ENCODE results near the gene S100A7. TPM values are rescaled to one million over a fixed set of nuclear protein-coding genes. Genes with fewer than 3 reads are reported as not detected.

Gene S100A7
- total and polyA plus RNA-seq, 9 of the 15 experiments (the other 6 are each of a cell fraction or from before 2014, with no cell fraction given): not detected

DNA sequence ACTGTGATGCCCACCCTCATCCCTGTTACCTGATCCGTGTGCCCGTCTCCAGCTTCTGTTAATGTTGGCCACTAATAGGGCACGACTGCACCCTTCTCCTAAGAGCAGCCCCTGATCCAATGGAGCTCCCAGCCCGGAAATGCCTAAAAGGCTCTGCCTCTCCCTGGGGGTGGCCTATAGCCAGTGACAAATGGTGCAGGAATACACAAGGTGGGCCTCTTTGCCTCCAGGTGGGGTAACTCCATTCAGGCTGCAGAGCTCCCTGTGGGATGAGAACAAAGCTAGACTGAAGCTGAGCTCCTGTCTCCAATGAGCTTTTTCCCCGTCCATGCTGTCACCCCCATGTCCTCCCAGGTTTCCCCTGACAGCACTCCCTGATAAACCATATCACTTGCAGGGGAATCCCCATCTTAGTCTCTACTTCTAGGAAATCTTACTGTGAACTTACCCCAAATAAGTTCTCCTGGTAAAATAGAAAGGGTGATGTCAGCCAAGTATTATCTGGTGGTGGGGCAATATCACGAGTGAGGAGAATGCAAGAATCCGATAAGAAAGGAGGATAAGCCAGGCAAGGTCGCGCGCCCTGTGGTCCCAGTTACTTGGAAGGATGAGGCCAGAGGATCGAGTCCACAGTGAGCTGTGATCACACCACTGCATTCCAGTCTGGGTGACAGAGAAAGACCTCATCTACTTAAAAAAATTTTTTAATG is 25.6 kb downstream of the S100A7 start (continued):
- TF ChIP-seq, protein P1, sequence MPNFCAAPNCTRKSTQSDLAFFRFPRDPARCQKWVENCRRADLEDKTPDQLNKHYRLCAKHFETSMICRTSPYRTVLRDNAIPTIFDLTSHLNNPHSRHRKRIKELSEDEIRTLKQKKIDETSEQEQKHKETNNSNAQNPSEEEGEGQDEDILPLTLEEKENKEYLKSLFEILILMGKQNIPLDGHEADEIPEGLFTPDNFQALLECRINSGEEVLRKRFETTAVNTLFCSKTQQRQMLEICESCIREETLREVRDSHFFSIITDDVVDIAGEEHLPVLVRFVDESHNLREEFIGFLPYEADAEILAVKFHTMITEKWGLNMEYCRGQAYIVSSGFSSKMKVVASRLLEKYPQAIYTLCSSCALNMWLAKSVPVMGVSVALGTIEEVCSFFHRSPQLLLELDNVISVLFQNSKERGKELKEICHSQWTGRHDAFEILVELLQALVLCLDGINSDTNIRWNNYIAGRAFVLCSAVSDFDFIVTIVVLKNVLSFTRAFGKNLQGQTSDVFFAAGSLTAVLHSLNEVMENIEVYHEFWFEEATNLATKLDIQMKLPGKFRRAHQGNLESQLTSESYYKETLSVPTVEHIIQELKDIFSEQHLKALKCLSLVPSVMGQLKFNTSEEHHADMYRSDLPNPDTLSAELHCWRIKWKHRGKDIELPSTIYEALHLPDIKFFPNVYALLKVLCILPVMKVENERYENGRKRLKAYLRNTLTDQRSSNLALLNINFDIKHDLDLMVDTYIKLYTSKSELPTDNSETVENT (CRISPR knock-in tag; IDR thresholded peaks at IDR 0.05): no peak
- TF ChIP-seq ZNF232 (CRISPR knock-in tag; IDR thresholded peaks at IDR 0.05) (no peak), PURB (CRISPR knock-in tag; IDR thresholded peaks at IDR 0.05; ENCODE audit: low read depth) (no peak), ZBTB1 (CRISPR knock-in tag; IDR thresholded peaks at IDR 0.05; ENCODE audit: borderline replicate concordance, low read depth) (no peak), U2AF2 (optimal IDR thresholded peaks at IDR 0.05; ENCODE audit: low read depth, low read length) (no peak), LCOR (CRISPR knock-in tag; IDR thresholded peaks at IDR 0.05) (no peak), MTA2 (IDR thresholded peaks at IDR 0.05; ENCODE audit: low read depth) (peak; percentile 57), HNRNPK (IDR thresholded peaks at IDR 0.05; ENCODE audit: low read depth, low read length, poor library complexity, severe bottlenecking) (no peak), U2AF1 (optimal IDR thresholded peaks at IDR 0.05; ENCODE audit: low read depth, low read length) (no peak), HDAC6 (IDR thresholded peaks at IDR 0.05; ENCODE audit: low read depth, low read length) (no peak), KLF16 (IDR thresholded peaks at IDR 0.05) (no peak), CHCHD3 (CRISPR knock-in tag; IDR thresholded peaks at IDR 0.05) (no peak), ZFPM2 (CRISPR knock-in tag; IDR thresholded peaks at IDR 0.05) (no peak), SAP30 (IDR thresholded peaks at IDR 0.05; ENCODE audit: borderline replicate concordance, insufficient read depth, low read depth, low read length, poor library complexity, severe bottlenecking) (no peak), NCOR1 (IDR thresholded peaks at IDR 0.05) (peak; percentile 69), POLR2AphosphoS5 (IDR thresholded peaks at IDR 0.05; ENCODE audit: control insufficient read depth, insufficient read depth, low read depth, low read length) (no peak), ZNF764 (CRISPR knock-in tag; IDR thresholded peaks at IDR 0.05; ENCODE audit: low read depth) (no peak), ZNF174 (CRISPR knock-in tag; IDR thresholded peaks at IDR 0.05) (no peak)
- TF ChIP-seq, protein P2, sequence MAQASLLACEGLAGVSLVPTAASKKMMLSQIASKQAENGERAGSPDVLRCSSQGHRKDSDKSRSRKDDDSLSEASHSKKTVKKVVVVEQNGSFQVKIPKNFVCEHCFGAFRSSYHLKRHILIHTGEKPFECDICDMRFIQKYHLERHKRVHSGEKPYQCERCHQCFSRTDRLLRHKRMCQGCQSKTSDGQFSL (CRISPR knock-in tag; IDR thresholded peaks at IDR 0.05): no peak
- TF ChIP-seq, protein P2 (tag; IDR thresholded peaks at IDR 0.05): no peak
- TF ChIP-seq, protein P3, sequence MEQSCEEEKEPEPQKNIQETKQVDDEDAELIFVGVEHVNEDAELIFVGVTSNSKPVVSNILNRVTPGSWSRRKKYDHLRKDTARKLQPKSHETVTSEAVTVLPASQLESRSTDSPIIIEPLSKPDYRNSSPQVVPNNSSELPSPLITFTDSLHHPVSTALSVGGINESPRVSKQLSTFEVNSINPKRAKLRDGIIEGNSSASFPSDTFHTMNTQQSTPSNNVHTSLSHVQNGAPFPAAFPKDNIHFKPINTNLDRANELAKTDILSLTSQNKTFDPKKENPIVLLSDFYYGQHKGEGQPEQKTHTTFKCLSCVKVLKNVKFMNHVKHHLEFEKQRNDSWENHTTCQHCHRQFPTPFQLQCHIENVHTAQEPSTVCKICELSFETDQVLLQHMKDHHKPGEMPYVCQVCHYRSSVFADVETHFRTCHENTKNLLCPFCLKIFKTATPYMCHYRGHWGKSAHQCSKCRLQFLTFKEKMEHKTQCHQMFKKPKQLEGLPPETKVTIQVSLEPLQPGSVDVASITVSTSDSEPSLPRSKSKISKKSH (CRISPR knock-in tag; IDR thresholded peaks at IDR 0.05): no peak
- TF ChIP-seq, protein P4, sequence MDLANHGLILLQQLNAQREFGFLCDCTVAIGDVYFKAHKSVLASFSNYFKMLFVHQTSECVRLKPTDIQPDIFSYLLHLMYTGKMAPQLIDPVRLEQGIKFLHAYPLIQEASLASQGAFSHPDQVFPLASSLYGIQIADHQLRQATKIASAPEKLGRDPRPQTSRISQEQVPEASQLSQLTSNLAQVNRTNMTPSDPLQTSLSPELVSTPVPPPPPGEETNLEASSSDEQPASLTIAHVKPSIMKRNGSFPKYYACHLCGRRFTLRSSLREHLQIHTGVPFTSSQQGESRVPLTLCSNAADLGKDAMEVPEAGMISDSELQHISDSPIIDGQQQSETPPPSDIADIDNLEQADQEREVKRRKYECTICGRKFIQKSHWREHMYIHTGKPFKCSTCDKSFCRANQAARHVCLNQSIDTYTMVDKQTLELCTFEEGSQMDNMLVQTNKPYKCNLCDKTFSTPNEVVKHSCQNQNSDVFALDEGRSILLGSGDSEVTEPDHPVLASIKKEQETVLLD (IDR thresholded peaks at IDR 0.05): no peak

Data from K562 (cell line).